ENCODE measurements around the gene SNX10. TPM values are rescaled to one million over a fixed set of nuclear protein-coding genes. Genes with fewer than 3 reads are reported as not detected.

SNX10 gene
- total RNA-seq, 1 donor from 2014 or later, result 5.4 TPM

DNA sequence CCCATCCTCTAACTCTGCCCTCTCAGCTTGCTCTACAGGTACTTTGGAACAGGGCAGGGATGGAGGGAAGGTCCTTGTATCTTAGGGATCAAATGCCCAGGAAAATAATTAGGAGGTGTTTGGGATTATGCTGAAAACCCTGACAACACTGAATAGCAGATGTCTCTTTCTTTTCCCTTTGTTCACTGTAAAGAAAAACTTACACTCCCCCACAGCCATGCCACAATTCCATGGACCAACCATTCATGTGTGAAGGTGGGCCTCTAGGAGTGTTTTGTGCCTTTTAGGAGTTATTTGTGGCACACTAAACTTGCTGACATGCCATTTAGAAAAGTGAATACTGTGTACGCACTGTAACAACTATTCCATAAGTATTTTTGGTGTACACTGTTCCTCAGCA is 108.1 kb downstream of the SNX10 start:
- no peak for DNase-seq (ENCODE audit: low spot score)

DNA sequence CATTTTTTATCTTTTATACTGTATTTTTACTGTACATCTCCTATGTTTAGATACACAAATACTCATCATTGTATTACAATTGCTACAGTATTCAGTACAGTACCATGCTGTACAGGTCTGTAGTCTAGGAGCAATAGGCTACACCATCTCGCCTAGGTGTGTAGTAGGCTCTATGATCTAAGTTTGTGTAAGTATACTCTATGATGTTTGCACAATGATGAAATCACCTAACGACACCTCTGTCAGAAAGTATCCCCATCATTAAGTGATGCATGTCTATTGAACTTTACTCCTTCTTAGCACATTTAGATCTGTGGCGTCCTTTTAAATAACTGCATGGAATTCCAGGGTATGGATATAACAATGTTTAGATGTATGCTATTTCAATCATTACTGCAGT is 112.0 kb downstream of the SNX10 start:
- DNase-seq (ENCODE audit: low spot score), result no peak

DNA sequence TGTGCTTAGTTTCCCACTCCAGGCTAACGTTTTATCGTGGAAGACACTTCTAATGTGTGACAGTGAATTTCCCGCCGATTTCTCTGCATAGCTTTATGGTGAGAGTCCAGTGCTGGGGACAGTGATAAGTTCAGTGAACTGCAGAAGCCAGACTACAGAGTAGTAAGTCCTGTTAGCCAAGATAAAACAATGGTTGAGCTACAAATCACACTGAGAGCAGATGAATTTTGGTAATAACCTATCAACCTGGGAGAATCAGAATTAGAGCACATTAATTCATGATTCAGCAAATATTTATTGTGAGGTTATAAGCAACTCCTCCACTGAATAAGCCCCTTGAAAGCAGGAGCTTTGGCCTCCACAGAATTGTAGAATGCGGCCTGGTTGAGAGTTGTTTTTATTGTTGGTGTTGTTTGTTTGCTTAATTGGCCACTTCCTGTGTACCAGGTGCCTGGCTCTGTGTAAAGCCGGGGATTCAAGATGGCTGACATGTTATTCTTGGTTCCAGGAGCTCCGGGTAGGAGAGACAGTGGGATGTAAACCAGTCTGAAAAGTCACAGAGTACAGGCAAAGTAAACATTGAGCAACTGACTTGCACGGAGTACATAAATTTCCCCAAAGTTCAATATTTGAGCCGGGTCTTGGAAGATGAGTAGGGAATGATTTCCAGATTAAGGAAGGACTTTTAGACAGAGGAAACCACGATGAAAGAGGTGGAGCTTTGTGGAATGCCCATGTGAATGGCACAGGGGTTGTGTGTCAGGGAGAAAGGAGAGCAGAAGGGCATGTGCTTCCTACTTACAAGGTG is 112.7 kb downstream of the SNX10 start:
- DNase-seq (ENCODE audit: low spot score), result no peak

DNA sequence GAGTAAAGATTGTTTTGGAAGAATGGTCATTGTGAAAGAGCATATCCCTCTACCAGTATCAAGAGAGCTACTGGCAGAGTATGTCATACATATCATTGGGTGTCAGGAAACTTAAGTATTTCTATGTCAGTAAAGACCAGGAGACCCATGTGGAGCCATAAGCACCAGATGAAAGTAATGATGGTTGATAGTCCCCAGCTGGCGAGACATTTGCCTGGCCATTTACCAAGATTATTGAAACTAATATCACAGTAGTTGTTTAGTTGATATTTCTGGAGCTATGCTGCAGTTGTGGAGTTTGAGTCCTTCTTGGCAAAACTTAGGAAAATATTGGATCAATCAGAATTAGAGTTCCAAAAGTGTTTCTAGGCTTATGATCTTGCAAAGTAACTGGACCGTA is 114.8 kb downstream of the SNX10 start:
- DNase-seq (ENCODE audit: low spot score), result no peak

DNA sequence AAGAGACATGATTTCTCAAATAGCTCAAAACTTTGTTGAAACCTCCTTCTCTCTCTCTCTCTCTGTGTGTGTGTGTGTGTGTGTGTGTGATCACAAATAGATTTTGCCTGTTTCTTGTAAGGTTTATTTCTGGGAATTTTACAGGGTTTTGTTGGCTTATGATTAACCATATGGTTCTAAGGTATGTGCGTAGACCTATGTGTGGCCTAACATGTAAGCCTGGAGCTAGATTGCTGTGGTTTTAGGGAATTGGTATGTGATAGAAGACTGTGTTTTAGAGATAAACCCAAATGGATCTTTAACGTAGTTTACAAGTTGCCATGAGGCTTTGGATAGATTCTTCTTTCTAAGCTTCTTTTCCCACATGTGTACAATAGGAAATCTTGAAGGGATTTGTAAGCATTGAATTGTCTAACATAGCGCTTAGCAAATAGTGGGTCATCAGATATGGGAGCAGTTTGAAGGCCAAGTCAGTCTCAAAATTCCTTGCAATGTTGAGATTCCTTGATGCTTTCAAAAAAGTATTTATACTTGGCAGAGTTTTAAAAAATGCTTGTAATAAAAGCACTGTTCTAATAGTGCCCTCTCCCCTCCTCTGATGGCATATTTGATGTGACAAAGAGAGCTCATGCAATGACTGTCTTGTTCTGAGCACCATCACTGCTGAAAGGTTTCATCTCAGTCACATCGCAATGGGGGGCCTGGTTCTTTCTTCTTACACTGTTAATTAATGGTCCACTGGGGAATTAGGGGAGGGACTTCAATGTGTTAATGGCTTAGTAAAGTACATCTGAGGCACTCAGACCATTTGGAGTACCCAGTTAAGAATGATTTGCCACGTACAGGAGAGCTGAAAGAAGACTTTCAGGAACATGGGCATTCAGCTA is 118.2 kb downstream of the SNX10 start:
- no peak for DNase-seq (ENCODE audit: low spot score)

DNA sequence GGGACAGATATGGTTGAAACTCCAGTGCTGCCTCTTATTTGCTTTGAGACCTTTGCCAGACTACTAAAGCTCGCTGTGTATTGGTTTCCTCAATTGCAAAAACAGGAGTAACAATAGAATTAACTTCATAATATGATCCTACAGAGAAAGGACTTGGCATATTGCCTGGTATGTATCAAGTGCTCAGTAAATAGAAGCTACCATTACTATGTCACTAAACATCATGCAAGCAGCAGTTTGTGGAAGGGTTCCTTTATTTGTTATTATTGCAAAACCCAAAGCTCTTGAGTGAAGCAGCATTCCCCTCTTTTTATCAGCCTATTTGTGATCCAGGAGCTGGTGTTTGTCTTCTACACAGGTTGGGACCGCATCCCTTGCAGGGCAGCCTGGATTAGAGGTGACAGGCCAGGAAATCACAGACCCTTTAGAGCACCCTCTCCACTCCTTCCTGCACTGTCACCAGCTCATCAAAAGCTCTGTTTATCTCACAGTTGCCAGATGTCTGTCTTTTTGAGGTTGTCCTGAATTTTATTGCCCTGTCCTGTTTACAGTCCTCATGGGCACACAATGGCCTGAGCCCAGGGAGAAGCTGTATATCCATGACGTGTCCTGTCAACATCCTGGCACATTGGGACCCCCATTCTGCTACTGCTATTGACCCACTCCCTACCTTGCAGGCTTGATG is 121.5 kb downstream of the SNX10 start:
- no peak for DNase-seq (ENCODE audit: low spot score)

DNA sequence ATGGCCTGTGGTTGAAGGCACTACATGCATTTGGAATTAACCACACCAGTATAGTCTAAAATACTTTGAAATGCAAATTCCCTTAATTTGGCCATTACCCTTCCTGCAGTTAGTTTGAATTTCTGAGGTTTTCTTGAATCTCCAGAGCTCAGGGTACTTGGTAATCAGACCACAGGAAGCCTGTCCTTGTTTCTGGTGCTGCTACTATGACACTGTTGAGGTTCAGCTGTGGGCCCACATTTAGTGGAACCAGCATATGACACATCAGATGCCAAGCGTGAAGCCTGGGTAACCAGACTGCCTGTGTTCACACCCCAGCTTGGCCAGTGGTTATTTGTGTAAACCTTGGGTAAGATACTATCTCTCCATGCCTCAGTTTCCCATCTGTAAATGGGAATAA is 124.3 kb downstream of the SNX10 start:
- no peak for DNase-seq (ENCODE audit: low spot score)

DNA sequence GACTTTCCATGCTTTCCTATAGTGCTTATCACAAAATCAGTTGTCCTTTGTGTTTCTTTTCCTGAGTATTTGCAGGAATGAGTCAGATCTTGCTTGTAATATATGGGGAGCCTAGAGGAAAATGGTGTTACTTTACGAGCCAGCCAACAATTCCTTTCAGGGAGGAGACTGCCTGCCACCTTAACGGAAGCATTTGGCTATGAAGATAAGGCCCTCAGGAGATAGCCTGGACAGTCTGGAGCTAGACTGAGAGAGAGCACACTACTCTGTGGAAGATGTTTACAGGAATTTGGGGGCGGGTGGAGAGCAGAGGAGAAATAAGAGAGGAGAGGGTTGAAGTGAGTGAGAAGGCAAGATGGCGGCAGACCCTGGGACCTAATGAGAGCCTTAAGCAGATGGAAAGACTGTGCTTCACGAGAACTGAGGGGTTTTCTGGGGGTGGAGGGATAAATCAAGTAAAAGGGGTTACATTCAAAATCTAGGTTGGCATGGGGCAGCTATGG is 126.3 kb downstream of the SNX10 start:
- DNase-seq (ENCODE audit: low spot score), result no peak

DNA sequence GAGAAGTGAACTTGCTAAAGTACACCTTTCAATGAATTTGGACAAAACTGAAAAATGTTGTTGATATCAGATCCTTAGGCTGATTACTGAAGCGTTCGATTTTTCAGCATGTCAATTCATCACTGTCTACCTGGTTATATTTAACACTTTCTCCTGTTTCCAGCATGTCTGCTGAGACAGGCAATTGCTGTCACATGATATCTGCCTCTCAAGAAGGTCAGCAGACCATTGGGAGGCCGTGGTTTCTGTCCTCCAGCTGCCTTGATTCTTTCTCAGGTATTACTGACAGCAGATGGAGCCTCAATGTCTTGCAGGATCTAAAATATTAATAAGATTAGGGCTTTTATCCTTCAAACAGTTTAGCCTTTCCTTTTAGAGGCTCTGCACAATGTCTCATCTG is 127.5 kb downstream of the SNX10 start:
- no peak for DNase-seq (ENCODE audit: low spot score)

DNA sequence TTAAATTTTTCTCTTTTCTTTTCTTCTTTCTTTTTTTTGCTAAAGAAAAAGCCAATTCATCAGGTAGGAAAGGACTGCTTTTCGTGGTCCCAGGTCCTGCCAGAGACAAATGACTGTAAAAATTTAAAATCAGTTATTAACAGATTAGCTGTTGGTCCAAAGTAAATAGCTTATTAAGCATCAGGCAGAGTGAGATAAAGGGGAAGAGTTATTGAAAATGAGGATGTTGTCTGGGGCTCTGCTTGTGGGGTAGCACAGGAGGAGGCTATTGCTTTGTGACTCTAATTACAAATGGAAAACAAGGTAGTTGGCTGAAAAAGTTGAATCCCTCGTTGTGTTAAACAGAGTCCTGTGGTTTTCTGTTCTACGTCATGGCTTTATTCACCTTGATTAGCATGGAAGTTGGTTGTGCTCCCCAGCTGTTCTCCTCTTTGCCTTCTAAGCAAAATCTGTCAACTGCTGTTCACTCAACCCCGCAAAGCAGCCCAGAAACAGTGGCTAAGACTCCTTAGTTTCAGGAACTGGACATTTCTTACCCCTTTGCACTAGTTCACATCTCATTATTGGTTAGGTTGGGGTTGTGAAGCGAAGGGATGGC is 128.9 kb downstream of the SNX10 start:
- DNase-seq (ENCODE audit: low spot score), result no peak

DNA sequence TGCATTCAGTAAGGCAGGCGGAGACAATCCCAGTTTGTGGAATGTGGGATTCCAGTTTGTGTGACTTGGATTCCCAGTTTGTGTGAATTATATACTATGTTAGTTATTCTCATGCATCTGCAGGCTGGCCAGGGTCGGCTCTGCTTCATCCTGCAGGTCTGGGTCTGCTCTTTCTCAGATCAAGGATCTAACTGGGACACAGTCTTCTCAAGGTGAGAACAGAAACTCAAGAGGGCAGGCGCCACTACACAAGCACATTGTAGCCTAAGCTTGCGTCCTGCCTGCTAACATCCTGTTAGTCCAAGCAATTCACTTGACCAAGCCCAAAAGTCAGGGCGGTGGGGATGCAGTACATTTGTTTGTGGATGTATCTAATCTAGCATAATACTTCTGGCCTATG is 131.1 kb downstream of the SNX10 start:
- no peak for DNase-seq (ENCODE audit: low spot score)

DNA sequence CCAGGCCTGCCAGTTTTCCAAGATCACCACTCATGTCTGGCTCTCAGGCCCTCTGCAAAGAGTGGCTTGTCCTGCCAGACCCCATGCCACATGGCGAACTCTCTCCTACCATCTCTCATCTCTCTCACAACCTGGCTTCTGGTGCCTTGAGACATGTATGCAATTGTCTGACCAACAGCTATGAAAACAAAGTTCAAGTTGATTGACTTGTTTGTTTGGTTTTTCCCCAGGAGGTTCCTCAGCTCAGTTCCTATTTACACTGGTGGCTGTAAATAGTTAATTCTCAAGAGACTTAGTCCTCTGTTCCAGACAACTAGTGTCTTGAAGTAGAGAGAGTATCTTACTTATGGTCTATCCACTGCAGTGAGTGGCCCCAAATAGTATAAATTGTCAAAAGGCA is 131.8 kb downstream of the SNX10 start:
- no peak for DNase-seq (ENCODE audit: low spot score)

Other genes starting within 250 kb of the SNX10 start
- 8.7 TPM for gene NFE2L3, start 139.7 kb upstream of the SNX10 start, total RNA-seq
- 344 TPM for gene HNRNPA2B1, start 91.1 kb upstream of the SNX10 start, total RNA-seq
- gene CBX3, start 90.1 kb upstream of the SNX10 start, total RNA-seq, result 71.9 TPM

Data from mucosa of gallbladder (tissue), 1 donor.